Muscle of arm (tissue), 12 donors: Measurements from ENCODE around the gene AGBL1. TPM values are rescaled to one million over a fixed set of nuclear protein-coding genes. Genes with fewer than 3 reads are reported as not detected.
A peak's percentile ranks its signal among the peaks of the same experiment; 100 is the strongest.
"Not testable (repeated sequence)": the region's sequence is repeated elsewhere in the genome, so short reads cannot be mapped to it uniquely, and the experiment has no call there.

Experiments
- DNase-seq: peaks from one replicate; pipeline ENCODE4 v3.0.0-alpha.2; 2013
- polyA plus RNA-seq, 12 donors: library from polyadenylated mRNA; unstranded; fragments of 120-200 nt; gene quantifications; one replicate each; pipeline ENCODE4 v1.2.1, GENCODE V29; 2013; ENCODE audit not compliant: insufficient read length in 12 of 12

Gene AGBL1
- polyA plus RNA-seq, 12 donors, result 3.0 to 30.7 (median 18.7) TPM; not detected in 1

DNA sequence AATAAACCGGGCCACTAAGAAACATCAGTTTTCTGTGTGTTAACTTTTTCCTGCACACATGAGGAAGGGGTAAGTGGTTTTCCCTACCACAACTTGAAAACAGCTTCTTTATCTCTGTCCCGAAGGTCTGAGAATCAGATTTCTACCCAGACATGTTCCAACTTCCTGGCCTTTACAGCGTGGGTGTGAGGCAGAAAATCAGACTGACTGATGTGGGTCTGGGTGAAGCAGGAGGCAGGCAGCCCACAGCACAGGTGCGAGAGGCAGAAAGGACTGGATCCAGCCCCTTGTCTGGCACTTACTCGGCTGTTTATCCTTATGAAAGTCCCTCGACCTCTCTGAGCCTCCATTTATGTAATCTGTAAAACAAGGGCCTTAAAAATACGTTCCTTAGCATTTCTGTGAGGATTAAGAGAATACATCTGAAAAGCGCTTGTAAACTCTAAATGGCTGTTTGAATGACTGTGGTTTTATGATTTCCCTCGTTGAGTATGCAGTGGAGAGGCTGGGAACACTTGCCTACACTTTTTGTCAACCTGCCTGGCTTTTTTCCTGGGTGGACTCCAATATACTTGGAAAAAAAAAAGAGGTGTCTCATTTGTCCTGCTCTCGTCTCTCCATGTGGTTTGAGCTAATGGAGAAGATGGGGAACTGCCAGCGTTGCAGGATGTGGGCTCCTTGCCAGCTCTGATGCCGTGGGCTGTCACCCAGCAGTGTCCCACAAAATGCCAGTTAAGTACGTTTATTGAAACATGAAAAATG lies 3.1 kb downstream of the AGBL1 start:
- DNase-seq, result peak; percentile 31

DNA sequence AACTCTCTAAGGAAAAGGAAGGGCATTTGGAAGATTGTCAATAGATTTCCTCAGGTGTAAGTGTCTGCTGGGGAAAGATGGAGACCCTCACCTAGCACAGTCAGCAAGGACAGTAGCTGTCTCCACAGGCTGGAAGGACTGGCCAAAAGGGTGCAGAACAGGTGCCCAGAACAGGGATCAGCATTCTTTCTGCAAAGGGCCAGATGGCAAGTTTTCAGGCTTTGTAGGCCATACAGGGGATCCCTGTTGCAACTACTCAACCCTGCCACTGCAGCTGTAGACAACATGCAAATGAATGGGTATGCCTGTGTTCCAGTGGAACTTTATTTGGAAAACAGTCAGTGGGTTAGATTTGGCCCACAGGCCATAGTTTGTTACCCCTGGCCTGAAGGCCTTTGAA lies 8.1 kb downstream of the AGBL1 start:
- DNase-seq, result no peak

DNA sequence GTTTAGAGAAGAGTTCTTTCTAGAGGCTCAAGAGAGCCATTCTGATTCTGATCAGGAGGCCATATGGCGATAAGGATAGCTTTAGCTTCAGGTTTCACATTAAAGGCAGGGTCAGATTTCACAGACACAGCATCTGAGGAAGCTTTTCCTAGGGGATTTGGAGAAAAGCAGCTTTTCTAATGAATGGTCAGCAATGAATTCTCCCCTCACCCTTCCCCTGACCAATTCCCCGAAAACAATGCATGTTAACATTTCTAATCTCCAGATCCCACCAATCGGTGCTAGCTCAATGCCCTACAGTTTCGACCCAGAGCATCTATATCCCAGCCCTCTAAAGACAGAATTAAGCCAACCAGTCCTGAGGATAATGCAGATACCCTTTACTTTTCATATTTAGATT lies 9.8 kb downstream of the AGBL1 start:
- DNase-seq, result no peak

DNA sequence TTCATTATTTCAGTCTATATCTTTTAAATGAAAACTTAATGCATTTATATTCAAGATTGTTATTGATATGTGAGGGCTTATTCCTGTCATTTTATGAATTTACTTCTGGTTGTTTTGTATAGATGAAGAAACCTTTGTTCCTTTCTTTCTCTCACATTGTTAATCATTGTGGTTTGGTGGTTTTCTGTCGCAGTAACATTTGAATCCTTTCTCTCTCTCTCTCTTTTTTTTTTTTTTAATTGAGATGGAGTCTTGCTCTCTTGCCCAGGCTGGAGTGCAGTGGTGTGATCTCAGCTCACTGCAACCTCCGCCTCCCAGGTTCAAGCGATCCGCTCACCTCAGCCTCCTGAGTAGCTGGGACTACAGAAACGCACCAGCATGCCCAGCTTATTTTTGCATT lies 22.1 kb downstream of the AGBL1 start:
- no peak for DNase-seq

DNA sequence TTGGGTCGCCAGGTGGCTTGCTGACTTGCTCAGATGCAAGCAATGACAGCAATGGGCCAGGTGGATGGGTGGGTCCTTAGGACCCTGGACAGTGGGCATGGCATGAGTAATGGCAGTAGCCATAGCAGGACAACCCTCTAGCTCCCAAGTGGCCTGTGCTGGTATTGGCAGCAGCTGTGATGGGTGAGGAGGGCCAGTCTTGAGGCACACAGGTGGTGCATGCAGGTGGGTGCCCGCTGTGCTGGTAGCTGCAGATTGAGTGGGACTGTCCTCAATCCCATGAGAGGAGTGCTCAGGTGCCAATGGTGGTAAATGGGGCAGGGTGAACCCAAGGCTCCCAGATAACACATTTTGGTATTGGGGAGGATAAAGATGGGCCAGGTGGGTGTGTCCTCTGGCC lies 24.2 kb downstream of the AGBL1 start:
- no peak for DNase-seq

DNA sequence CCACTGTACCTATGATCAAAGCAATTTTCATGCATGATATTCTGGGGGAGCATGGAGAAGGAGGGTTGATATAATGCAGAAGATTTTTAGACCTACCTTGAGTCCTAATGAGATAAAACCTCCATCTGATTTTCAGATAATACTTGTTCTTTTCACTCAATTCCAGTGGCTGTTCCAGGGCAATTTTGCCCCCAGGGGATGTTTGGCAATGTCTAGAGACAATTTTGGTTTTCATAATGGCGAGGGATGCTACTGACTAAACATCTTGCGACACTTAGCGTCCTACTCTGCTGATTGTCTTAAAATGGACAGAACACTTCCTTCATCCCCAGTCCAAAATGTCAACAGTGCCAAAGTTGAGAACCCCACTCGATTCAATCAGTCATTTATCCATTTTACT lies 26.6 kb downstream of the AGBL1 start:
- DNase-seq, result no peak

DNA sequence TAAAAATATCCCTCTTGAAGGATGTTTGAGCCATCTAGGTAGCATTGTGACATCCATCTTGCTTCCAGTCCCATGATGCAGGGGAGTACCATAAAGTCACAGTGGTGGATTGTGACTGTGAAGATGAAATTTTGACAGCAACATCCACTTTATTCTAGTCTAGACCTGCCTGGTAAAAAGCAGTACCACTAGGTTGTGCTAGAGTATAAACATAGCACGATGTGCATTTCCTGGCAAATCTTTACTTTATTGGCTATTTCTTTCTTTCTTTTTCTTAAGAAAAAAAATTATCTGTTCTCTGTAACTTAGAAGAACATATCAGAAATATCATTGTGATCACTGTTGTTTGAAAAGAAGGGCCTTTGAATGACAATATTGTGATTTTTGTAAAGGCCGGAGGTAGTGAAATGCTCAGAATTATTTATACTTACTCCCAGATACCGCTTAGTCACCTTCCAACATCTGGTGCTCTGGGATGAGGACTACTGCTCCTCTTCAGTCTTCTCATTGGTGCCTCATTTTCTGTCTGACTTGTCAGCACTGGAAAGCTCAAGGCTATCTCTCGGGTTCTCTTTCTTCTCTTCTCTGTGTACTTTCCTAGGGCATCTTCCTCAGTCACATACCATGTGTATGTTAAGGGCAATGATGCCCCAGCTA lies 35.6 kb downstream of the AGBL1 start:
- DNase-seq, result peak; percentile 33

DNA sequence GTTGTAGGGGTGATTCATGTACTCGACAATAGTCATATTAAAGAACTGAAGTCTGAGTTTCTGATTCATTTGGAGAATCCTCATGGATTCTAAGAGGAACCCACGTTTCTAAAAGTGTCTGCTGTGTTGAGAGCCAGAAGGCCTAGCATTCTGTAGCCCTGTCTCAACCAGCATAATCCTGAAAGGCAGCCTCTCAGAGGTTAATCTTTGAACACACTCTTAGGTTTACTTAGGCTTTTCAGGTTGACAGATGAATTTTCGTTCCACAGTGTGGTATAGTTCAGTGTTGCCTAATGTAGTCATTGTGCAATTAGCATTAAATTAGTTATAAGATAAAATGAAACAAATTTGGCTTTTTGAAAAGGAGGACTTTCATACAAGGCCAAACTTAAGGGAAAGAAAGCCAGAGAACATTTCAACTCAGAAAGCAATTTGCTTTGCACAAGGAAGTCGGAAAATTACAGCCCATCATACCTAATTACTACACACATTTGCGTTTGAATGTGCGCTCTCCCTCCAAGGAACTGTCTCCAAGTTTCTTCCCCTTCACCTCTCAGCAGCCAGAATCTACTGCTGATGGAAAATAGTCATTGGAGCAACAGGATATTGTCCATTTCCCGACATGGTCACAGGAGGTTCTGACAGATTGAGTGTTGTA lies 42.0 kb downstream of the AGBL1 start:
- DNase-seq, result no peak

DNA sequence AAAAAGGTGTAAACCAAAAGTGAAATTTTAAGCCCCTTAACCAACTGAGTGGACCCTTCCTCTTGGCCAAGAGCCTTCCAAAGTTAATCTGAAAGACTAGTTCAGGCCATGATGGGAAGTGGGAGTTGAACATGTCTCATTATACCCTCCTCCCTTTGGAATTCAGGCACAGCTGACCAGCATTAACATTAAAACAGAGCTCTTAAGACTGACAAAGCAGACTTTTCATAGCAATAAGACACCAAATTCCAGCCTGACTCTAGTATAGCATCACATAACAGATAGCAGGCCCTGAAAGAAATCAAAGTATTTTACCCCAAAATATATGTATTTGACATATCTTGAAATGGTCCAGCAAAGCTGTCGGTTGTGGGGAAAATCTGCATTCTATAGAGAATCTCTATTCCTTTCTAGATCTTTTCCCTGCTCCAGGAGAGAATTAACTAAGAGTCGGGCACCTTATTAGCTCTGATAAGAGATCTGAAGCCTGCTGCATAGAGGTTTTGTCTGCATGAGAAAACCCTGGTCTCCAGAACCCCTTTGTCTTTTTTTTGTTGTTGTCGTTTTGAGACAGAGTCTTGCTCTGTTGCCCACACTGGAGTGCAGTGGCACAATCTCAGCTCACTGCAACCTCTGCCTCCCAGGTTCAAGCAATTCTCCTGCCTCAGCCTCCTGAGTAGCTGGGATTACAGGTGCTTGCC lies 43.2 kb downstream of the AGBL1 start:
- not testable (repeated sequence) for DNase-seq

DNA sequence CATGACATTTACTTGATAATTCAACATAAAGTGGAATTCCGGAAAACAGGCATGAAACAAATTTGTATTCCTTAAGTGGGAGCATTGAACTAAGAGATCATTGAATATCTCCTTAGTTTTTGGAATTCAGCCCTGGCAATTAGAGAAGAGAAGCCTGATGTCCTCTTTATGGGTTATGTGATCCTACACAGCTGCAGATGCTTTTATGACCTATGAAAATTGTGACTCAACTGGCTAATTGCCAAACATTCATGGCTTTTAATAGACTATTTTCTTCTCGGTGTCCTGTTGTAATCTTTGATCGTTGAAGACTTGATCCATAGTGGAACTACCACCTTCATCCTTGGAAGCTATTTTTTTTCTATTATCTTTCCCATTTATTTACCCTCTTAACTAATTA lies 46.1 kb downstream of the AGBL1 start:
- DNase-seq, result no peak

DNA sequence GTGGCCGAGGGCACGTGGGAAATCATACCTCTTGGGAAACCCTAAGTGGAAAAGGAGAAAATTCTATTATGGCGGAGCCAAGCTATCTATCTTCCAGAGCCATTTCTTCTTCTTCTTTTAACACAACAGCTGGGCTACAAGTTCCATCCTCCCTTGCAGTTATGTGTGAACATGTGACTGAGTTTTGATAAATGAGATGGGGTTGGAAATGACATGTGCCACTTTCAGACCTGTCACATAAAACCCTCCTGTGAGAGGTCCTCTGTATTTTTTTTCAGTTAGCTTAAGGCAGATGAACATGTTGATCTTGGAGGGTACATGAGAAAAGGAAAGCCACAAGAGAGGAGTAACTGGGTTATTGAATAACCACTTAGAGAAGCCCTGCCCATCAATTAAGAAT lies 47.9 kb downstream of the AGBL1 start:
- no peak for DNase-seq

DNA sequence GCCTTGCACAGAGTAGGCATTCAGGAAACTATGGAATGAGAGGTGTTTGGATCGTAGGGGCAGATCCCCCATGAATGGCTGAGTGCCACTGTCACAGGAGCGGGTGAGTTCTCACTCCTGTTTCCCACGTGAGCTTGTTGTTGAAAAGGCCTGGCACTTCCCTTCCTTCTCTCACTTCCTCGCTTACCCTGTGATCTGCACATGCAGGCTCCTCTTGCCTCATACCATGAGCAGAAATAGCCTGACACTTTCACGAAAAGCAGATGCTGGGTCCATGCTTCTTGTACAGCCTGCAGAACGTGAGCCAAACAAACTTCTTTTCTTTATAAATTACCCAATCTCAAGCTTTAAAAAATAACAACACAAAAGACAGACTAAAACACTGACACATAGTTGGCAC lies 55.4 kb downstream of the AGBL1 start:
- no peak for DNase-seq

DNA sequence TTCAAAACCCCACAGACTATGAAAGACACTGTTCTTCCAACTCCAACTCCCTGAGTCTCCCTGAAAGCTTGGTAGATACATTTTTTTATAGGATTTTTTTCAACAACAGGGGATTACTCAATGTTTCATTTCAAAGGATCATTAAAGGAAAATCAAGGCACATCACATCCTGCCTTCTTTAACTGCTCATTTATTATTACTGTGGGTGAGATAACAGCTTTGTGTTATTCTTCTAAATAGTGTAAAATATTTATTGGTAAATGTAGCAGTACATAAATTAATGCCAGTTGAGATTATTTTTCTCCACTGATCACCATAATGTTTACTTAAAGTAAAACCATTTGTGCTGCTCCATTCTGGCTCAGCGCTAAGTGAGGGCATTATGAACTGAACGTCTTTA lies 57.2 kb downstream of the AGBL1 start:
- no peak for DNase-seq

DNA sequence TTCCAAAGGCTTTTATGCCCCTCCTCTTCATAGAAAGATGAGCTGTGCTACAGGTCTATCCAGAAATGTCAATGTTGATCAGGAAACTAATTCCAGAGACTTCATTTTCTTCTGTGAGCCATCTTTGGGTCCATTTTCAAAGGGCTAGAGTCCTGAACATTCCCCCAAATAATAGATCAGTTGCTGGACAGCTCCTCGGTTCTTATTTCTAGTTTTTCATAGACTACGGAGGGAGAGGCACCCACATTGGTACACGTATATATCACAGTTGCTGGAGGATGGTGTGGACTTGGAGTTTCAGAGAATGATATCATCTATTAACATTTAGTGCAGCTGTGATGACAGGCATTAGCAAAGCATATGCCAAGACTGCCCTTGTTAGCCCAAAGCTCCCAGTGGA lies 59.1 kb downstream of the AGBL1 start:
- no peak for DNase-seq

DNA sequence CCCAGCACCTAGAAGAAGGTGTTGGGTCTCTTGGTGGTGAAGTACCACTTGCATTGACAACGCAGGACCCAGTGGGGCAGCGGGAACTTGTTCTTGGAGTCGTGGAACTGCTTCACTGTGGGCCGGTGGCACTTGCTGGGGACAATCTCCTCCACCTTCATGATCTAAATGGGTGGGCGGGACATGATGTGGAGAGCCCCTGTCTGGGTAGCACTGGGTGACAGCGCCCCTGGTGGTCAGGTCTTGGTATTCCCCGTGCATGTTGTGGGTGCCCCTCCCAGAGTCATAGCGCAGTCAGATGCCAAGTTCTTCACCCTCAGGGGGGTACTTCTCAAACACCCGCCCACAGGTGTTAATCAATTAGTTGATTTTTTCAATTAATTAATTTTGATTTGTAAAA lies 60.2 kb downstream of the AGBL1 start:
- no peak for DNase-seq

DNA sequence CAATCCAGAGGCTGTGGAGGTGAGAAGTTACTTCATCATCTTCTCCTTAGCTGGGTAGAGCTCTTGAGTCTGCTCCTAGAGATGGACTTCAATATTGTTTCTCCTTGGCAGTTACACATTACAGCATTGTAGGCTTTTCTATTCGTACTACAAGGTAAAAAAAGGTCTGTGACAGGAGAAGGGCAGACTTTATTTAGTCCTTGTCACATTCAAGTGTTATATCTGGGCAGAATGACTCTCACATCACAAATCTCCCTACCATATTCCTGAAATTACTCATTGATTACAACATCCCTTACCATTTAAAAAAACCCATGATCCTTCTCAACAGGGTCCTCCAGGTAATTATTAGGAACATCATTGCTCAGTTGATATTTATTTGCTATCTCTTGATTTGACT lies 75.0 kb downstream of the AGBL1 start:
- DNase-seq, result no peak

DNA sequence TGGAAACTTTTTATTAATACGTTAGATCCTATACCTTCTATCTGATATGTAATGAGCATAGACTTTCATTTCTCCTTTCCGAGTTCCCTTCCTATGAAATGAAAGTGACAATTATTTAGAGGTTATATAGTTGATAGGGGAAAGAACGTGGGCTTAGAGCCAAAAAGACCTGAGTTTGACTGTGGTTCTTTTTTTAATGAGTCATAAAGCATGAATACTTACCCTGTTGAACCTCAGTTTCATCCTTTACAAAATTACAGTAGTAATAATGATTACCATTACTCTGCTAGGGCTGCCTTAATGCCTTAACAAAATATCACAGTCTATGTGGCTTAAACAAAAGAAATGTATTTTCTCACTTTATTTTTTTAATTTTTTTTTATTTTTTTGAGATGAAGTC lies 75.9 kb downstream of the AGBL1 start:
- no peak for DNase-seq

DNA sequence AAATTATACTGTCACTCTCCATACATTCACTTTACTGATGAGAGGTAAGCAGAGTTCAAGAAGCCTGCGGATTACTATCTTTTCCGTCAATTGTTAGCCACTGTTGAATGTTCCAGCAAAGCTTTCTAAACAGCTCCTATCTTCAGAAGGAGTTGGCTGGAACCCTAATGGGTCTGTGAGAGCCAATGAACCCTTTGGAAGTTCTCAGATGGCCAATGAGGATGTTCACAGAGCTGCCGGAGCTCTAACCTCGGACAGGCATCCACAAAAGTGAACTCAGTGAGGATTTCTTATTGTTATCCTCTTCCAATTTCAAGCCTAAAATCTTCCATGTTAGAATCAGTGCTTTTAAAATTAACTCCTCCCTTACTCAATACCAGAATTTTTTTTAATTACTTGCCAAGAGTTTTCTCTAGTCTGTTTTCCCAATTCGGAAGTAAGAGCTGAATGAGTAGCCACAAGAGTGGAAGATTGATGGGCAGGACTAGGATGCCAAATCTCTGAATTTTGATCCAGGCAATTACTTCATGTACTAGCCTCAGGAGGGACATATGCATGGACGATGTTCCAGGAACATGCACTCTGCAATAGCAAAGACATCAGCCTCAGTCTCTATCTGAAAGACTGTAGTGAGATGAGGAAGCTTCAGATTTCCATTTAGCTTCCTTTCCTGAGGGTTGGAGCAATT lies 78.1 kb downstream of the AGBL1 start:
- DNase-seq, result peak; percentile 44

DNA sequence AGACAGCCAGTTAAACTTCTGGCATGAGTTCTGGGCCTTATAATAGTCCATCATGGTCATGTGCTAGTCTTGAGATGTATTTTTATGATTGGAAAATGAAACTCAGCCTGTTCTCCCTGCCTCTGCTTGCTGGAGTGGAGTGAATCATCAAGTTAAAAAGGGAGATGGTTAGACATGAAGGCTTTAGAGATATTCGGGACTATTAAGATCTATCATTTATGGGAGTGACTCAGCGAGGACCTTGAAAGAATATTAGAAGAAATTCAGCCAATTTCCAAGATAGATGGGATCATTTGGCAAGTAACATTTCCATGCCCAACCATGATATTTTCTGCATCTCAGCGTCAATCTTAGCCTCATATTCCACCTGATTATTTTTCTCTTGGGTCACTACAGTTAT lies 79.8 kb downstream of the AGBL1 start:
- DNase-seq, result no peak

DNA sequence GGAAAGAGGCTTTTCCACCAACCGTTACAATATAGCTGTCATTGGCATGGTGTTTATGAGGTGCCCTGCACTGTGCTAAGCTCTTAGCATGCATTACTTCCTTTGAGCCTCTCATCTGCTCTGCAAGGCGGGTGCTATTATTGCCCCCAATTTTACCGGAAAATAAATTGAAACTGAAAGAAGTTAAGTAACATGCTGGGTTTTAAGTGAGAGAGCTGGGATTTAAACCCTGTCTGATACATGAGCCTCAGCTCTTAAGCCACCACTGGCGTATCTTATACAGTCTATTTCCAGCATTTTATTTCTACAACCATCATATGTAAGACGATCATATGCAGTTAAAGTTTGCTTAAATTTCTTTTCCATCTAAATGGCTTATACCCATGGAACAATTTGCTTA lies 81.6 kb downstream of the AGBL1 start:
- DNase-seq, result no peak

DNA sequence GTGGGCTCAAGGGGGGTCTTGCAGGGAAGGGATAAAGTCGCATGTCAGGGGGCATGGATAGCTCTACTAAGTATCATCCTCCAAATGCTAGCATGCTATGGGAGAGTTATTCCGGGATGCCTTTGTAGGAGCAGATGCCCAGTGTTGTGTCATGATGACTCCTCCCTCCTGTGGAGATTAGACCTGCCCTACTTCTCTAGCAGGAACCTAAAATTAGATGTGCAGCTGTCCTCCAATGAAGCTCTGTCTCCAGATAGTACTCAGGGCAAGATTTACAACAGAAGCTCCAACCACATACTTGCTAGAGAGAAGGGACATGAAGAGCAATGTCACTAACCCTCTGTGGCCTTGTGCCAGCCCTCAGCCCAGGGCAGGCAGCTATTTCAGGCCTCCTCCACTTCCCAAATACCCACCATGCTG lies 82.5 kb downstream of the AGBL1 start:
- peak; percentile 26 for DNase-seq

DNA sequence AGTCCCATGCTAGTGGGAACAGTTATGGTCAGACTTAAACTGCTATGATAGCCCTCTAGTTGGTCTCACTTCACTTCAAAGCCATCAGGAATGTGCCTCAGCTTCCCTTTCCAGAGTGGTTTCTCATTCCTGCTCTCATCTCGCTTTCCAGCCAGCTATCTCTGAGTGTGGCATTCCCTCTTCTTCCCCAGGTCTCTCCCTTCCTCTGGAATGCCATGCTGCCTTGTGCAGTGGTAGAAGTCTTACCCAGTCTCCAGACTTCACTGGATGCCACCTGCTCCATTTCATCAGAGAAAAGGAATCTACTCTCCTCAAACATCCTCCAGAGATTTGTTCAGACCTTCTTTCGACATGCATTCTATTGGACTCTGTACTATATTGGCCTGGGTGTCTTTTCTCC lies 83.0 kb downstream of the AGBL1 start:
- DNase-seq, result no peak
